Effector memory CD8-positive, alpha-beta T cell (primary cell): ENCODE data around the gene IFNGR1.

ENCODE experiments used
- ATAC-seq: fragments of 150-1000 bp; cut with Tn5 transposase; replicated peaks from 2 replicates; pipeline ENCODE4 v1.10.0; 2021; ENCODE audit warnings: mild to moderate bottlenecking, moderate library complexity
- DNase-seq, 3 experiments: peaks; one replicate each; pipeline ENCODE4 v3.0.0; 2021
- H3K27ac Mint-ChIP-seq, 2 donors: one replicate each; pipeline ENCODE4 v1.8.0; 2022; ENCODE audit warnings: mild to moderate bottlenecking in 2 of 2, mixed read lengths in 2 of 2, moderate library complexity in 2 of 2
- H3K27me3 Mint-ChIP-seq, 2 donors: one replicate each; pipeline ENCODE4 v1.8.0; 2022; ENCODE audit warnings: mixed read lengths in 2 of 2
- H3K36me3 Mint-ChIP-seq: one replicate; pipeline ENCODE4 v1.8.0; 2022; ENCODE audit warnings: mild to moderate bottlenecking, moderate library complexity, mixed read lengths; ENCODE audit not compliant: insufficient read depth
- H3K4me1 Mint-ChIP-seq, 2 donors: one replicate each; pipeline ENCODE4 v1.8.0; 2022; ENCODE audit warnings: low read depth in 2 of 2, mixed read lengths in 2 of 2
- H3K4me3 Mint-ChIP-seq, 2 donors: one replicate each; pipeline ENCODE4 v1.8.0; 2022; ENCODE audit warnings: mild to moderate bottlenecking in 2 of 2, mixed read lengths in 2 of 2, moderate library complexity in 2 of 2
- H3K9me3 Mint-ChIP-seq, 2 donors: one replicate each; pipeline ENCODE4 v1.8.0; 2022; ENCODE audit warnings: mixed read lengths in 2 of 2

Gene IFNGR1

DNA sequence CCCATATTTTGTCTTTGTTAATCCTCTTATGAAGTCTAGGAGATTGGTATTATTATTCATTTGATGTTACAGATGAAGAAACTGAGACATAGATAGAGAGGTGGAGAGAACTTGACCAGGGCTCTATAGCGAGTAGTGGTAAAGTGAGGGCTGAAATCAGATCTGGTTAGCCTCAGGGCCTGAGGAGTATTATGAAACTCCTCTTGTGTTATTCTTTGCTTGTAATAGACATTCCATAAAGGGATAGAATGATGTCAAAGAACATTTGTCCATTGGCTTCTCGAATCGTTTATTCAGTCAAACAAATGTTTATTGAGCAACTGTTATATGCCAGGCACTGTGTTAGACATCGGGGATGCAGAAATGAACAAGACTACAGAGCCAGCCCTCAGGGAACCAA is 45.7 kb downstream of the IFNGR1 start, which contains the start of gene IL22RA2:
Gene IL22RA2 (minus strand): TSS at position 144 of the 400 bp plus-strand sequence. CDS start 11,895 bp downstream, outside the sequence.
- Mint-ChIP-seq H3K27ac (no peak within 1 kb of the TSS), H3K27me3 (peaks cover 0 to 2% of the 10 kb centered on the region in 2 donors), H3K36me3 (no peaks in the 10 kb centered on the region), H3K4me1 (peaks cover 0 to 2% of the 10 kb centered on the region in 2 donors), H3K9me3 (no peaks in the 10 kb centered on the region), H3K4me3 (no peak within 1 kb of the TSS)
- ATAC-seq (no peak), DNase-seq (no peak)

DNA sequence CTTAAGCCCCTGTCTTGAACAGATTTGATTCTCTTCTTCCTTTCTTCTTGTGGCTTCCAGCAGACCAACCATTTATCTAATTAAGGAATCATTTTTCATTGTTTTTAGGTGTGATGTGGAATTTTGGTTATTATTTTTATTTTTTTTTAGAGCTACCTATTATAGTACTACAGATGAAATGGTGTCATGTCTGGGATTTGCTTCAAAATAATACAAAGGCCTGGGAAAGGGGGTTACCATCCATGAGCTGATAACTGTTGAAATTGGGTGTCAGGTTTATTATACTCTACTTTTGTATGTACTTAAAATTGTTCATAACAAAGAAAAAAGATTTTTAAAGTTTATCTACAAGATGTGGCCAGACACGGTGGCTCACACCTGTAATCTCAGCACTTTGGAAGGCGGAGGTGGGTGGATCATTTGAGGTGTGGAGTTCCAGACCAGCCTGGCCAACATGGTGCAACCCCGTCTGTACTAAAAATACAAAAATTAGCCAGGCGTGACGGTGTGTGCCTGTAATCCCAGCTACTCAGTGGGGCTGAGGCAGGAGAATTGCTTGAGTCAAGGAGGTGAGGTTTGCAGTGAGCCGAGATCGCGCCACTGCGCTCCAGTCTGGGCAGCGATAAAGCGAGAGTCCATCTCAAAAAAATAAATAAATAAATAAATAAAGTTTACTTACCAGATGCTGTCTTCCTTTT is 46.3 kb downstream of the IFNGR1 start:
- Mint-ChIP-seq H3K4me3 (no peak overlapping the region), H3K9me3 (no peaks in the 10 kb centered on the region), H3K27me3 (no peaks in the 10 kb centered on the region), H3K27ac (no peak overlapping the region), H3K4me1 (peaks cover 0 to 2% of the 10 kb centered on the region in 2 donors), H3K36me3 (no peaks in the 10 kb centered on the region)
- DNase-seq (no peak), ATAC-seq (no peak)

DNA sequence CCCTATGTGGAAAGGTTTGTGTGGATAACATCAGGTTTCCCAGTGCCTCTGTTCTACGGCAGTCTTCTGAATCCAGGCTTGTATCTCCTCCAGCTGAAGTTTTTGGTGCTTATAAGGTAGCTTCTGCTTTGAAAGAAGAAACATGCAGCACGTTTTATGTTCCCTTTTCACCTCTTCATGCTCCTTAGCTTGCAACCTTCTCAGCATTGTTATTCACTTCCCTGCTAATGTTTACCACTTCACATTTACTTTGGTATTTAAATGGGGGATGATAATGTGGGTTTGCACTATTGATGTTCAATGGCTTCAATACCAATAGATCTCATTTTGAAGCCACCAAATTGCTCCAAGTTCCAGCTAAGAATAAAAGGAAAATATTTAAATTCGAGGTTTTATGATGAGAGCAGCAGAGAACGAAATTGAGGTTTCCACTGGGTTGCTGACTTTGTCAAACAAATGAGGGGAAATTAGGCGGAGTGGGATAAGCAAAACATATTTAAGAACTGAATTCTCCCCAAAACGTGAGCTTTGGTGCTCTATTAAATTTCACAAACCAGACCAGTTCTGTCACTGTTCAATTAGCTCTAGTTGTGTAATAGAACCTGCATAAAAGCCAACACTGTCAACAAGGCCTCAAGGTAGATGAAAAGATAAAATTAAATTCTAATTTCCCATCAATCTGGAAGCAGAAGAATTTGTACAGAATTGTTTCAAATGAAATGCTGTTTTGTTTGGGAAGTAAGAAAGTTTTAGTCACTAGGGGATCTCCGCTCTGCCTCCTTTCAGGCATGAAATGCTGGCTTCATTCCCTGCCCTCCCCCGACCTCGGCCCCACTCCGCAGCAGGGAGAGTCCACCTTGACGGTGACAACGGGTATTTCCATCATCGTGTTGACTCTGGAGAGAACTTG is 47.1 kb downstream of the IFNGR1 start:
- H3K4me3 Mint-ChIP-seq, result no peak overlapping the region
- H3K27me3 Mint-ChIP-seq, result no peaks in the 10 kb centered on the region
- ATAC-seq (no peak), DNase-seq (no peak)
- H3K36me3 Mint-ChIP-seq, result no peaks in the 10 kb centered on the region
- H3K9me3 Mint-ChIP-seq, result peaks cover 0 to 2% of the 10 kb centered on the region in 2 donors
- no peak overlapping the region for H3K27ac Mint-ChIP-seq
- H3K4me1 Mint-ChIP-seq, result peaks cover 0 to 2% of the 10 kb centered on the region in 2 donors

DNA sequence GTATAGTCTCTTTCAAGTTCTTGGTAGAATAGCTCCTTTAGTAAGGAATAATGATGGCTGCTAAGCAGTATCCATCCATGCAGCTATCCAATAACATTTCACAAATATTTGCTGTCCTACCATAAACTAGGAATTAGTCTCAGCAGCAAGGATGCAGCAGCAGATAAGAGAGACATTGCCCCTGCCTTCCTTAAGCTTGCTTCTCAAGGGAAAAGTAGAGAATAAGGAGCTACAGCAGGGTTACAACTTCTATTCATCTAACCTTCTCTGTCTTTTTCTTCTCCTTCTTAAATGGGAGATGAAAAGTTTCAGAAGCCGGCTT is 48.2 kb downstream of the IFNGR1 start:
- H3K4me1 Mint-ChIP-seq, result peaks cover 4 to 5% of the 10 kb centered on the region in 2 donors
- no peak for DNase-seq
- no peak for ATAC-seq
- H3K27me3 Mint-ChIP-seq, result no peaks in the 10 kb centered on the region
- no peak overlapping the region for H3K4me3 Mint-ChIP-seq
- no peak overlapping the region for H3K27ac Mint-ChIP-seq
- H3K36me3 Mint-ChIP-seq, result no peaks in the 10 kb centered on the region
- peaks cover 0 to 2% of the 10 kb centered on the region in 2 donors for H3K9me3 Mint-ChIP-seq

DNA sequence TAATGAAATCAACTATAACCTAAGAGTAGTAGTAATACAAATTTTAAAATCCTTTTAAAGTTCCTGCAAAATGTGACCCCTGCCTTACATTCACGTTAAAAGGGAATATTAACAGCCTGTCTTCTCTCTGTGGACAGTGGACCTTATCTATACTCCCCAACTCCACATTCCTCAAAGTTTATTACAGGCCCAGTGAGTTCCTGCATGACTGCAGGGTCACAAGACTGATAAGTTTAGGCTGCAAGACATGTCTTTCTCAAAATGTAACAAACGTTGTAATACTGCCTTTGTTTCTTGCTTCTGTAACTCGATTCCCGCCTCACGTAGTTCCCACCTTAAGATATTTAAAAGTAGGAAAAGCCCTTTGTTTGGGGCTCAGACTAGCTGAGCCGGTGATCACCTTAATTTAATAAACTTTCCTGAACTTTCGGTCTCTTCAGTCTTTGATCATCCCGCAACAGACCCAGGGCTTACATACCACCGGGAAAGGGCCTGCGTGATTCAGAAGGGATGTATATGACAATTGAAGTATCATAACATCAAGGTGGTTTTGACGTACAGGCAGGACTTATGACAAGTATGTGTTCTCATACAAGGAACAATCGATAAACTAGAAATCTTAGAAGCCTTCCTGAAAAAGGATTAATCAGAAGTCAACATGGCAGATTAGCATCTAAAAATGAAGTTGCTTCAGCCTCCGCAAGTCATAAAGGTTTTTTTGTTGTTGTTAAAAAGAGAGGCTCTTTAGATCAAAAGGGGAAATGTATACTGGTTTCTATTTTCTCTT is 48.7 kb downstream of the IFNGR1 start:
- Mint-ChIP-seq H3K27me3 (no peaks in the 10 kb centered on the region), H3K27ac (no peak overlapping the region), H3K36me3 (no peaks in the 10 kb centered on the region), H3K4me1 (peaks cover 8 to 11% of the 10 kb centered on the region in 2 donors), H3K9me3 (peaks cover 0 to 2% of the 10 kb centered on the region in 2 donors), H3K4me3 (no peak overlapping the region)
- DNase-seq (no peak), ATAC-seq (no peak)

DNA sequence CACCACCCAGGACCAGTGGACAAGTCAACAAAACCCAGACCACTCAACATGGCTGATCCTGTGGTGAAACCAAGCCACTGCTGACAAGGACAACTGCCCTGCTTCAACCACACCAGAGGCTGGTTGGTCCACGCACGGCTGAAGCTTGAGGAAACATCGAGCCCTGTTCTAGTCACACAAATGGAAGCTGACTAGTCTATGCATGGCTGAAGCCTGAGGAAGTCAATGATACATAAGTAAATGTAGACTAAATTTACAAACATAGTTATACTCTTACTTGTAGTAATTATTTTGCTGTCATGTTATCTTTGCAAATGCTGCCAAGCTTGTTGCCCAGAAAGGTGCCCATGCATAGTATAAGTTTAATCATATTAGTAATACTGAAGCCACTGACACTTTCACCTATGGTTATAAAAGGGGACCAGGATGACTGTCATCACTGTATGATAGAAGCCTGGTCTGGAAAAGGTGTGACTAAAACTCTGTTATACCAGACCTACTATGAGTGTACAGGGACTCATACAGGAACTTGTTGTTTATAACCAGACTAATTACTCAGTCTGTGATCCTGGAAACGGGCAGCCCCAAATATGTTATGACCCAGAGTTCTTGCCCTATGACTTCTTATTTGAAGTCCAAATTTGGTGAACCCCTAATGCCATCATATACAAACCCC is 51.3 kb downstream of the IFNGR1 start:
- Mint-ChIP-seq H3K27me3 (no peaks in the 10 kb centered on the region), H3K27ac (no peak overlapping the region), H3K36me3 (no peaks in the 10 kb centered on the region), H3K4me1 (peaks cover 25 to 27% of the 10 kb centered on the region in 2 donors), H3K9me3 (peaks cover 0 to 5% of the 10 kb centered on the region in 2 donors), H3K4me3 (no peak overlapping the region)
- ATAC-seq (no peak), DNase-seq (no peak)

DNA sequence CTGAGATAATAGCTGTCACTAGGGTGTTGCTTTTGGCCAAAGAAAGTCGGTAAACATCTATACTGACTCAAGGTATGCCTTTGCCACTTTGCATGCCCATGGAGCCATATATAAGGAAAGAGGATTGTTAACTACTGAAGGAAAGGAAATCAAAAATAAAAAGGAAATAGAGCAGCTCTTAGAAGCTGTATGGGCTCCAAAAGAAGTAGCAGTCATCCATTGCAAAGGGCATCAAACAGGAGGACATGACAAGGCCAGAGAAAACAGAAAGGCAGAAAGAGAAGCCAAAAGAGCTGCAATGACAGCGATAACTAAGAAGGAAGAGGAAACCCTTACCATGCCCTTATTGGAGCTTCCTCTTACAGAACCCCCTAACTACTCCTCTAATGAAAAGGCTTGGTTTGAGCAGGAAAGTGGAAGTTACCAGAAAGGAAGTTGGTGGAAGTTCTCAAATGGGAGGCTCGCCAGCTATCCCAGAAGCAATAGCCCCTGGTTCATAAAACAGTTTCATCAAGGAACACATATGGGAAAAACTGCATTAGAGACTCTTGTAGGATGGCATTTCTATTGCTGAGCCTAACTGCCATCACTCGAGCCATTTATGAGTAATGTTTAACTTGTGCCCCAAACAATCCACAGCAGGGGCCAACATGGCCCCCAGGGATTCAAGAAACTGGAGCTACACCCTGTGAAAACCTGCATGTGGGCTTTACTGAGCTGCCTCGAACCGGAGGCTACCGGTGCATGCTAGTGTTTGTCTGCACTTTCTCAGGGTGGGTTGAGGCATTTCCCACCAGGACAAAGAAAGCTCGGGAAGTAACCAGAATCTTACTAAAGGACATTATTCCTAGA is 52.7 kb downstream of the IFNGR1 start:
- peak overlapping the region; percentile 6 to 51 for H3K4me3 Mint-ChIP-seq
- peaks cover 25 to 27% of the 10 kb centered on the region in 2 donors for H3K4me1 Mint-ChIP-seq
- H3K36me3 Mint-ChIP-seq, result no peaks in the 10 kb centered on the region
- H3K27me3 Mint-ChIP-seq, result no peaks in the 10 kb centered on the region
- peaks cover 0 to 5% of the 10 kb centered on the region in 2 donors for H3K9me3 Mint-ChIP-seq
- ATAC-seq (no peak), DNase-seq (no peak)
- peak overlapping the region in 1 of 2 donors; percentile 66 for H3K27ac Mint-ChIP-seq

DNA sequence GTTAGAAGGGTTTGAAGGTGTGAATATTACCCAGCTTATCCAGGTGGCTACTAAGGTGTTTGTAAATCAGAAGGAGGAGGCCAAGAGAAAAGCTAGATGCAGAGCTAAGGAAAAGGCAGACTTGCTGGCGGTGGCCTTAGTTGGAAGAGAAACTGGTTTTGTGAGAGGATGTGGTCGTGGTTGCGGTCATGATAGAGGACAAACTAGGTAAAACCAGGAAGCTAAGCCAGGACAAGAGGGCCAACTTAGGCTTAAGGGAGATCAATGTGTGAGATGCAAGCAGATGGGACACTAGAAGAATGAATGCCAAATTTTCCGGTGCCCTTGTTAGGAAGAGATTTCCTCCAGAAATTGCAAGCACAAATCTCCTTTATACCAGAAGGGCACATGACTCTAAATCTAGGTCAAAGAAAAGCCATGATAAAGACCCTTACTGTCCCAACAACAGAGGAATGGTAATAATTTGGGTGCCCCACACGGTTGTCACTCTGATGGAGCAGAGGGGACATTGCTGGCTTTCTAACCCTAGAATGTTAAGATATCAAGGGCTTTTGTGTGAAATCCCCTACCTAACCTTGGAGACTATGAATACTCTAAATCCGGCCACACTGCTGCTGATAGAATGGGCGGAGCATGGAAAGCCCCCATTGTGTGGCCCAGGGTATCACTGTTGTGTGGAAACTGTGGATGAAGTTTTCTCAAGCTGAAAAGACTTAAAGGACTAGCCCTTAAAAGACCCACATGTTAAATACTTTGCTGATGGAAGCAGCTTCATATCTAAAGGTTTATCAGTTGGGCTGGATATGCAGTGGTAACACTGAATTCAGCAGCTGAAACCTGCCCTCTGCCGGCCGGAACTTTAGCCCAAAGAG is 53.6 kb downstream of the IFNGR1 start:
- peaks cover 25 to 32% of the 10 kb centered on the region in 2 donors for H3K4me1 Mint-ChIP-seq
- peak overlapping the region; percentile 29 to 51 for H3K4me3 Mint-ChIP-seq
- H3K36me3 Mint-ChIP-seq, result no peaks in the 10 kb centered on the region
- peaks cover 0 to 5% of the 10 kb centered on the region in 2 donors for H3K9me3 Mint-ChIP-seq
- peak overlapping the region in 1 of 2 donors; percentile 66 for H3K27ac Mint-ChIP-seq
- ATAC-seq, result peak; percentile 93
- peak; percentile 26 to 49 (median 48) for DNase-seq
- H3K27me3 Mint-ChIP-seq, result no peaks in the 10 kb centered on the region

DNA sequence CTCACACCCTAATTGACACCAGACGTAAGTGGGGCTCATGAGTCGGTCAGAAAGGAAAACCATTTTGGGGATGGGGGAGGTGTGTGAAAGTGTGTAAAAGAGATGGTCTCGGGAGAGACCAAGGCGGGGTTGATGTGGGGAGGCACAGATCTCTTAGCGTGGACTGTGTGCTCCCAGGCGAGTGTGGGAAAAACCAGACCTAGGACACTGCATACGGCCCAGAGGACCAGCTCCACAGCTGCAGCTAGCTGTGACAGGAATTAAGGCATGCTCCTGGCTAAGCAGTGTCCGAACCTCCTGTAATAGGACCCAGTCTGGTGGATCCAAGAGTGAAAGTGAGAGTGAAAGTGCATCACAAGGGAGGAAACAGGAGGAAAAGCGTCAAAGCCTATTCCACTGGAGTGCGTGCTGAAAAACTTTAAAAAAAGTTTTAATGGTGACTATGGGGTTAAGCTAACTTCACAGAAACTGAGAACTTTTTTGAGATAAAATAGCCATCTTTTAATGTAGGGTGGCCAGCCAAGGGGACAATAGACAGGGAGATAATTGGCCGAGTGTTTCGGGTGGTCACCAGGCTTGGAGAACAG is 55.4 kb downstream of the IFNGR1 start:
- peaks cover 25 to 34% of the 10 kb centered on the region in 2 donors for H3K4me1 Mint-ChIP-seq
- DNase-seq, result no peak
- no peak for ATAC-seq
- H3K27me3 Mint-ChIP-seq, result peaks cover 0 to 9% of the 10 kb centered on the region in 2 donors
- peak overlapping the region in 1 of 2 donors; percentile 5 for H3K27ac Mint-ChIP-seq
- H3K36me3 Mint-ChIP-seq, result no peaks in the 10 kb centered on the region
- H3K4me3 Mint-ChIP-seq, result peak overlapping the region; percentile 7 to 26
- peaks cover 0 to 5% of the 10 kb centered on the region in 2 donors for H3K9me3 Mint-ChIP-seq

DNA sequence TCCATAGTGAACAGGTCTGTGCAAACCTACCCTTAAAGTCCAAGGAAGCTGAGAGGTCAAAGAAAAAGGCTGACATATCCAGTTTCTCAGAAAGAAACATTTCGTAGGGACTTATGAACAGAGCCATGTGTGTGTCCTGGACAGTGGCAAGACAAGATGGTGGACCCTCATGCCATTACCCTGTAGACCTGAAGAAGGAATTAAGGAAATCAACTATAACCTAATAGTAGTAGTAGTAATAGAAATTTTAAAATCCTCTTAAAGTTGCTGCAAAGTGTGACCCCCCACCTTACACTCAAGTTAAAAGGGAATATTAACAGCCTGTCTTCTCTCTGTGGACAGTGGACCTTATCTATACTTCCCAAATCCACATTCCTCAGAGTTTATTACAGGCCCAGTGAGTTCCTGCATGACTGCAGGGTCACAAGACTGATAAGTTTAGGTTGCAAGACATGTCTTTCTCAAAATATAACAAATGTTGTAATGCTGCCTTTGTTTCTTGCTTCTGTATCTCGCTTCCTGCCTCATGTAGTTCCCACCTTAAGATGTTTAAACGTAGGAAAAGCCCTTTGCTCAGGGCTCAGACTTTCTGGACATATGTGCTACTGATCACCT is 56.4 kb downstream of the IFNGR1 start:
- no peaks in the 10 kb centered on the region for H3K36me3 Mint-ChIP-seq
- H3K4me1 Mint-ChIP-seq, result peaks cover 25 to 34% of the 10 kb centered on the region in 2 donors
- ATAC-seq (no peak), DNase-seq (no peak)
- peaks cover 0 to 9% of the 10 kb centered on the region in 2 donors for H3K27me3 Mint-ChIP-seq
- H3K9me3 Mint-ChIP-seq, result peaks cover 0 to 5% of the 10 kb centered on the region in 2 donors
- no peak overlapping the region for H3K27ac Mint-ChIP-seq
- no peak overlapping the region for H3K4me3 Mint-ChIP-seq

DNA sequence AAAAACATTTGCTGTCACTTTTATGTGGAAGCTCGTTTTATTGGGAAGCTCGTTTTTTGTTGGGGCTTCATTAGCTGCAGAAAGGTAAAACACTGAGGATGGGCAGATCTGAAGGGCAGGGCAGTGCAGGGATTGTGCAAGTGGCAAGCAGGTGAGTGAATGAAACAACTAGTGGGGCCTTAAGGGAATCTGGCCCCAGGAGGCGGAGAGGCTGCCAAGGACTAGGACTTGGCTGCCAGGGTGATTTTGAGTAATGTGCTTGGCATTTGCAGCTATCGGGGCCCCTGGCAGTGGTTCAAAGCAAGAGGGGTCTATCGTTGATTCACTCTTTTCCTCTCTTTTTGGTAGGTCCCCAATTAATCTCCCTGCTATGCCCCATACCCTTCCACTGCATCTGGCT is 57.2 kb downstream of the IFNGR1 start:
- H3K27me3 Mint-ChIP-seq, result peaks cover 0 to 9% of the 10 kb centered on the region in 2 donors
- H3K27ac Mint-ChIP-seq, result no peak overlapping the region
- peaks cover 0 to 3% of the 10 kb centered on the region in 2 donors for H3K9me3 Mint-ChIP-seq
- no peak for ATAC-seq
- DNase-seq, result no peak
- H3K4me3 Mint-ChIP-seq, result no peak overlapping the region
- no peaks in the 10 kb centered on the region for H3K36me3 Mint-ChIP-seq
- peaks cover 29 to 34% of the 10 kb centered on the region in 2 donors for H3K4me1 Mint-ChIP-seq
